Liver (tissue), 9 donors: ENCODE results near the gene ZNF618. TPM values are rescaled to one million over a fixed set of nuclear protein-coding genes. Genes with fewer than 3 reads are reported as not detected.

Experiments
- DNase-seq: peaks from one replicate; pipeline ENCODE4 v3.0.0-alpha.2; 2017; ENCODE audit warnings: low spot score
- H3K27ac ChIP-seq, 2 donors: one replicate each; pipeline ENCODE4 v1.7.0; 2013; ENCODE audit warnings: inconsistent platforms in 2 of 2, low read length in 2 of 2, control low read depth in 1 of 2, low read depth in 1 of 2, mild to moderate bottlenecking in 1 of 2
- H3K27me3 ChIP-seq, 4 donors: one replicate each; pipeline versions ENCODE4 v1.6.1 to v1.7.0; 2013; ENCODE audit warnings: low read length in 3 of 4, inconsistent platforms in 1 of 4, mild to moderate bottlenecking in 1 of 4, moderate library complexity in 1 of 4; ENCODE audit not compliant: control insufficient read depth in 4 of 4, insufficient read depth in 4 of 4
- H3K36me3 ChIP-seq, 4 donors: one replicate each; pipeline versions ENCODE4 v1.6.1 to v1.7.0; 2013; ENCODE audit warnings: low read length in 3 of 4, mild to moderate bottlenecking in 3 of 4, low read depth in 1 of 4, moderate library complexity in 1 of 4; ENCODE audit not compliant: control insufficient read depth in 4 of 4, insufficient read depth in 3 of 4
- H3K4me1 ChIP-seq, 4 donors: one replicate each; pipeline versions ENCODE4 v1.6.1 to v1.7.0; 2013; ENCODE audit warnings: low read length in 3 of 4, mild to moderate bottlenecking in 3 of 4, moderate library complexity in 1 of 4; ENCODE audit not compliant: control insufficient read depth in 4 of 4, insufficient read depth in 4 of 4
- H3K4me3 ChIP-seq, 3 donors: one replicate each; pipeline versions ENCODE4 v1.6.1 to v1.7.0; 2013; ENCODE audit warnings: low read length in 3 of 3, control low read depth in 1 of 3, low read depth in 1 of 3, mild to moderate bottlenecking in 1 of 3
- H3K9ac ChIP-seq, 2 donors: one replicate each; pipeline ENCODE4 v1.7.0; 2013; ENCODE audit warnings: low read length in 2 of 2, mild to moderate bottlenecking in 2 of 2, moderate library complexity in 2 of 2, control low read depth in 1 of 2, low read depth in 1 of 2
- H3K9me3 ChIP-seq, 4 donors: one replicate each; pipeline versions ENCODE4 v1.6.1 to v1.7.0; 2013; ENCODE audit warnings: low read length in 3 of 4; ENCODE audit not compliant: control insufficient read depth in 4 of 4
- EGR1 ChIP-seq, 2 donors: IDR thresholded peaks; 2 replicates each; pipeline ENCODE4 v1.6.1; 2016 to 2018; ENCODE audit warnings: antibody characterized with exemption in 2 of 2, low read depth in 2 of 2
- GABPA ChIP-seq, 2 donors: IDR thresholded peaks in 1 of 2; conservative IDR thresholded peaks in 1 of 2; 2 replicates each; pipeline ENCODE4 v1.6.1; 2016; ENCODE audit warnings: antibody characterized with exemption in 2 of 2, mild to moderate bottlenecking in 1 of 2, moderate library complexity in 1 of 2
- HNF4A ChIP-seq, 2 donors: conservative IDR thresholded peaks; 2 replicates each; pipeline ENCODE4 v1.6.1; 2016; ENCODE audit warnings: antibody characterized with exemption in 2 of 2, mild to moderate bottlenecking in 2 of 2
- JUND ChIP-seq, 2 donors: IDR thresholded peaks; 2 replicates each; pipeline ENCODE4 v1.6.1; 2016; ENCODE audit warnings: antibody characterized with exemption in 2 of 2
- NR2F2 ChIP-seq: IDR thresholded peaks from 2 replicates; pipeline ENCODE4 v1.6.1; 2016; ENCODE audit warnings: antibody characterized with exemption
- RXRA ChIP-seq, 2 donors: IDR thresholded peaks; 2 replicates each; pipeline ENCODE4 v1.6.1; 2017 to 2018; ENCODE audit warnings: antibody characterized with exemption in 2 of 2, mild to moderate bottlenecking in 1 of 2
- SP1 ChIP-seq: IDR thresholded peaks from 2 replicates; pipeline ENCODE4 v1.6.1; 2018; ENCODE audit warnings: antibody characterized with exemption, mild to moderate bottlenecking
- TAF1 ChIP-seq: conservative IDR thresholded peaks from 2 replicates; pipeline ENCODE4 v1.6.1; 2016; ENCODE audit warnings: antibody characterized with exemption, mild to moderate bottlenecking
- WGBS: extraction: QIAGEN DNeasy Blood & Tissue Kit; methylation state at CpG from one replicate; pipeline ENCODE4 v1.1.7; 2013; 5-methylcytosine and 5-hydroxymethylcytosine counted together
- polyA plus RNA-seq, 2 donors: library from polyadenylated mRNA; stranded (reverse) in 1 of 2; unstranded in 1 of 2; fragments of 200-250 nt in 1 of 2; fragments of >200 nt in 1 of 2; fragmentation: Nextera tagmentation in 1 of 2; extraction: Ambion mirVana in 1 of 2; gene quantifications; one replicate each; pipeline versions ENCODE4 v1.2.1 to v1.2.3, GENCODE V29; 2013 to 2015
- total RNA-seq, 2 donors: library from RNA; depleted of rRNA; stranded (reverse); fragments of >200 nt; gene quantifications; one replicate each; pipeline ENCODE4 v1.2.3, GENCODE V29; 2014
- TF ChIP-seq, protein P1 (sequence below): IDR thresholded peaks from 2 replicates; pipeline ENCODE4 v1.6.1; 2016; ENCODE audit warnings: antibody characterized with exemption, mild to moderate bottlenecking
- TF ChIP-seq, protein P2 (sequence below): IDR thresholded peaks from 2 replicates; pipeline ENCODE4 v1.6.1; 2016; ENCODE audit warnings: antibody characterized with exemption
- TF ChIP-seq, protein P3 (sequence below): IDR thresholded peaks from 2 replicates; pipeline ENCODE4 v1.6.1; 2016; ENCODE audit warnings: antibody characterized with exemption
- donor health status: healthy.
- donor health status: healthy.
- donor health status: healthy.
- donor health status: healthy.
- donor health status: healthy.

Gene ZNF618
- total and polyA plus RNA-seq, 4 donors: 2.2 to 6.5 (median 3.7) TPM

GRCh38 chr9:113978725-113979342, 102.7 kb downstream of the ZNF618 start:
- Histone ChIP-seq H3K27me3 (no peaks in the 10 kb centered on the region), H3K9me3 (no peaks in the 10 kb centered on the region), H3K4me1 (no peaks in the 10 kb centered on the region), H3K27ac (no peak overlapping the region), H3K36me3 (peaks cover 0 to 7% (median 0%) of the 10 kb centered on the region in 4 donors), H3K4me3 (no peak overlapping the region), H3K9ac (no peak overlapping the region)
- DNase-seq: no peak
- WGBS: 96% methylated on average over 6 of the region's 6 CpGs
- TF ChIP-seq, protein P1, sequence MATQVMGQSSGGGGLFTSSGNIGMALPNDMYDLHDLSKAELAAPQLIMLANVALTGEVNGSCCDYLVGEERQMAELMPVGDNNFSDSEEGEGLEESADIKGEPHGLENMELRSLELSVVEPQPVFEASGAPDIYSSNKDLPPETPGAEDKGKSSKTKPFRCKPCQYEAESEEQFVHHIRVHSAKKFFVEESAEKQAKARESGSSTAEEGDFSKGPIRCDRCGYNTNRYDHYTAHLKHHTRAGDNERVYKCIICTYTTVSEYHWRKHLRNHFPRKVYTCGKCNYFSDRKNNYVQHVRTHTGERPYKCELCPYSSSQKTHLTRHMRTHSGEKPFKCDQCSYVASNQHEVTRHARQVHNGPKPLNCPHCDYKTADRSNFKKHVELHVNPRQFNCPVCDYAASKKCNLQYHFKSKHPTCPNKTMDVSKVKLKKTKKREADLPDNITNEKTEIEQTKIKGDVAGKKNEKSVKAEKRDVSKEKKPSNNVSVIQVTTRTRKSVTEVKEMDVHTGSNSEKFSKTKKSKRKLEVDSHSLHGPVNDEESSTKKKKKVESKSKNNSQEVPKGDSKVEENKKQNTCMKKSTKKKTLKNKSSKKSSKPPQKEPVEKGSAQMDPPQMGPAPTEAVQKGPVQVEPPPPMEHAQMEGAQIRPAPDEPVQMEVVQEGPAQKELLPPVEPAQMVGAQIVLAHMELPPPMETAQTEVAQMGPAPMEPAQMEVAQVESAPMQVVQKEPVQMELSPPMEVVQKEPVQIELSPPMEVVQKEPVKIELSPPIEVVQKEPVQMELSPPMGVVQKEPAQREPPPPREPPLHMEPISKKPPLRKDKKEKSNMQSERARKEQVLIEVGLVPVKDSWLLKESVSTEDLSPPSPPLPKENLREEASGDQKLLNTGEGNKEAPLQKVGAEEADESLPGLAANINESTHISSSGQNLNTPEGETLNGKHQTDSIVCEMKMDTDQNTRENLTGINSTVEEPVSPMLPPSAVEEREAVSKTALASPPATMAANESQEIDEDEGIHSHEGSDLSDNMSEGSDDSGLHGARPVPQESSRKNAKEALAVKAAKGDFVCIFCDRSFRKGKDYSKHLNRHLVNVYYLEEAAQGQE: no peak
- TF ChIP-seq SP1 (no peak), NR2F2 (no peak), TAF1 (no peak)

- H3K27me3 ChIP-seq: no peaks in the 10 kb centered on the region
- no peak overlapping the region for H3K27ac ChIP-seq
- H3K9ac ChIP-seq: no peak overlapping the region
- H3K4me1 ChIP-seq: no peaks in the 10 kb centered on the region
- H3K36me3 ChIP-seq: peaks cover 0 to 7% (median 0%) of the 10 kb centered on the region in 4 donors
- no peaks in the 10 kb centered on the region for H3K9me3 ChIP-seq
- TF ChIP-seq, protein P1: no peak
- TF ChIP-seq, protein P2, sequence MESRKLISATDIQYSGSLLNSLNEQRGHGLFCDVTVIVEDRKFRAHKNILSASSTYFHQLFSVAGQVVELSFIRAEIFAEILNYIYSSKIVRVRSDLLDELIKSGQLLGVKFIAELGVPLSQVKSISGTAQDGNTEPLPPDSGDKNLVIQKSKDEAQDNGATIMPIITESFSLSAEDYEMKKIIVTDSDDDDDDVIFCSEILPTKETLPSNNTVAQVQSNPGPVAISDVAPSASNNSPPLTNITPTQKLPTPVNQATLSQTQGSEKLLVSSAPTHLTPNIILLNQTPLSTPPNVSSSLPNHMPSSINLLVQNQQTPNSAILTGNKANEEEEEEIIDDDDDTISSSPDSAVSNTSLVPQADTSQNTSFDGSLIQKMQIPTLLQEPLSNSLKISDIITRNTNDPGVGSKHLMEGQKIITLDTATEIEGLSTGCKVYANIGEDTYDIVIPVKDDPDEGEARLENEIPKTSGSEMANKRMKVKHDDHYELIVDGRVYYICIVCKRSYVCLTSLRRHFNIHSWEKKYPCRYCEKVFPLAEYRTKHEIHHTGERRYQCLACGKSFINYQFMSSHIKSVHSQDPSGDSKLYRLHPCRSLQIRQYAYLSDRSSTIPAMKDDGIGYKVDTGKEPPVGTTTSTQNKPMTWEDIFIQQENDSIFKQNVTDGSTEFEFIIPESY: no peak
- TF ChIP-seq JUND (IDR thresholded peaks at IDR 0.05) (no peak), RXRA (IDR thresholded peaks at IDR 0.05) (no peak), NR2F2 (no peak), HNF4A (conservative IDR thresholded peaks at IDR 0.05) (no peak), EGR1 (IDR thresholded peaks at IDR 0.05; ENCODE audit: low read depth in 2 of 2) (no peak), TAF1 (no peak), GABPA (IDR thresholded peaks at IDR 0.05 in 1 of 2, conservative IDR thresholded peaks at IDR 0.05 in 1 of 2) (no peak)
- TF ChIP-seq, protein P3, sequence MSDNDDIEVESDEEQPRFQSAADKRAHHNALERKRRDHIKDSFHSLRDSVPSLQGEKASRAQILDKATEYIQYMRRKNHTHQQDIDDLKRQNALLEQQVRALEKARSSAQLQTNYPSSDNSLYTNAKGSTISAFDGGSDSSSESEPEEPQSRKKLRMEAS: no peak
- DNase-seq: no peak
- no peak overlapping the region for H3K4me3 ChIP-seq
- 87% methylated on average over 6 of the region's 6 CpGs for WGBS
Observed at GRCh38 chr9:113979343-113980127, 103.4 kb downstream of the ZNF618 start.
